NCI-H2196 (cell line): ENCODE measurements around the gene P3H2.
"Not testable (repeated sequence)": the region's sequence is repeated elsewhere in the genome, so short reads cannot be mapped to it uniquely, and the experiment has no call there.

ENCODE experiments used
- DNase-seq: peaks from one replicate; lab custom pipeline; 2025; ENCODE audit not compliant: unreplicated experiment; lab: John Stamatoyannopoulos, UW

The P3H2 gene

GRCh38 chr3:189988322-189988721, 132.4 kb downstream of the P3H2 start:
- no peak for DNase-seq

- DNase-seq = no peak
These were observed 134.7 kb downstream of the P3H2 start for GRCh38 chr3:189985948-189986347.

GRCh38 chr3:189983612-189984011, 137.1 kb downstream of the P3H2 start:
- DNase-seq = no peak

GRCh38 chr3:189982321-189982945, 138.3 kb downstream of the P3H2 start:
- DNase-seq = no peak

DNA sequence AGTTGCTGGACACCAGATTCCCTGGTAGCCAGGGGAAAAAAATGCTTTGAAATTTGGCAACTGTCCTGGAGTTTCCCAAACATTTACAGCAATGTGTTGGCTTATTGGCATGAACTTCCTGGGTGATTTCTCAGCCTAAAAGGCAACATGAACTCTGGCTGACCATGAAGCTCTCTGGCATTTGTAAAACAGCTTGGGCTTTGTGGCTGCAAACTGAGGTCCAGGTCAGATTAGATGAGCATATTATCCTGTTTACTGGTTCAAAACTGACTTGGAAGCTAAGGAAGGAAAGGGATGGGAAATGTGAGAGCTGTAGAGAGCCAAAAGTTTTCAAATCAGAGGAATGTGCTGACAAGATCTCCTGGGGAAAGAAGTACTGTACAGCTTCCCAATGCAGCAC, 139.0 kb downstream of the P3H2 start:
- no peak for DNase-seq

GRCh38 chr3:189978753-189979152, 141.9 kb downstream of the P3H2 start:
- no peak for DNase-seq

GRCh38 chr3:189977174-189977573, 143.5 kb downstream of the P3H2 start:
- no peak for DNase-seq

GRCh38 chr3:189975391-189975990, 145.2 kb downstream of the P3H2 start:
- DNase-seq = no peak

GRCh38 chr3:189974359-189974758, 146.3 kb downstream of the P3H2 start:
- no peak for DNase-seq

DNA sequence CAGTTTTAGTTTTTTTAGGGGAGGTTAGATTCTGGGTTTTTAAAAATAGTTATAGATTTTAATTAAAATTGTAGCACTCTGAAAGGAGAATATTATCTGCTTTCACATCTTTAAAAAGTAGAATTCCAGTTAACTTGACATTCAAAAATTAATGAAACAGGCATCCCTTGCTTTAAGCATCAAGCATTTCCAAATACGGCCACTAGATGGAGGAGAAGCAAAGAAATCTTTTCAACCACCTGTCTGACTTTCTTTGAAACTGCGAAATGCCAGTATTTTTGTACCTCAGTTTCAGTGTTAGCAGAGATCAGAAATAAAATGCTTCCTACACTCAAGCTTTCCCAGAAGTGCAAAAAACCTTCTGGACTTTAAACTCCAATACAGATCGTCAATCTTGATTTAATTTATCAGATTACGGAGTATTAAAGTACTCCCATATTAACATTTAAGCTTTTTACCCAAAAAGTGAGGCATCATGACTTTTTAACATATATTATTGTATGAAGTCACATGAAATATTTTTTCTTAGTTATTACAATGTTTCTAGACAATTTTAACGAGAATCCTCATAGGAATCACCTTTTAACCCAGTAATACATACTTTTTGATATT, 153.3 kb downstream of the P3H2 start:
- DNase-seq = peak; percentile 82

DNA sequence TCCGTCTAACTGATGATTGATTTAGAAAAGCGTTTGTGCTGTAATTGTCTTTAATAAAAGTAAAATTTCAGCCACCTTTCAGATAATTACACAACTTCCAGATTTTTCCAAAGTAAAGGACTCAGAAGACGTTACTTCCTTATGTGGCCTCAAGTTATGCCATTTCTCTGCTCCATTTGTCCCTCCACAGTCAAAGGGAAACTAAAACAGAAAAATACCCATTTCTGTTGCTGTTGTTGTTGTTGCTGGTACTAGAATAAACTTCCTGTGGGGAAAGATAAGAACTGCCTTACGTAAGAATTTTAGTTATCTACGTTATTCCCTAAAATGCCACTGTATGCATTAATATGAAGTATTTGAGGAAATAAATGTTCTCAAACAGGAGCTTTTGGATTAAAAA, 153.9 kb downstream of the P3H2 start:
- no peak for DNase-seq

DNA sequence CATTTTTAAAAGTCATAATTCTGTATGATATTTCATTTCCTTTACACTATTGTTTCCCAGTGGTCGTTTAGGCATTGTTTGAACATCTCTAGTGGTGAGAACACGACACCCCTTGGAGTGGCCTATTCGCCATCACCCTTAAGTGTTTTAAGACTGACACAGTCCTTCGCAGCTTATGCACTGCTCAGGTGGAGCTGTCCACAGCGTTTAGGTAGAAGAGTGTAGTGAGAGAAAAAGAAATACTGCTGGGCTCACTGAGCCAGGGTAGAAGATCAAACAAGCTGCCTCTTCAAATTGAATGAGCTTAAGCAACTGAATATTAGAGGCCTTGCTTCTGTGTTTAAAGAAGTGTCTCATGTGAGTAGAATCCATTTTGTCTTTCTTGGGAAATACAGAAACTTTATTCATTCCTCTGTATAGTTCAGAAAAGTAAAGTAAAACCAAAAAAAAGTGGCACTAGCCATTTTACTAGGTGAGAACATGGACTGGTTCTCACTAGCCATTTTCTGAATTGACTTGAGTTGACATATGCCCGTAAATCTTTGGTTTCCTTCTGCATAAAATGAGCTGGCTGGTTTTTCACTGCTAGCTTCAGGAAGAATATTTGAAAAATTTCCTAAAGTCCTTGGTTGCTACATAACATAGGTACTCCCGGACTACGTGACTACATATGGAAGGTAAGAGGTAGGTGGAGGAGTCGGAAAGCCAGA, 155.9 kb downstream of the P3H2 start:
- DNase-seq = no peak

DNA sequence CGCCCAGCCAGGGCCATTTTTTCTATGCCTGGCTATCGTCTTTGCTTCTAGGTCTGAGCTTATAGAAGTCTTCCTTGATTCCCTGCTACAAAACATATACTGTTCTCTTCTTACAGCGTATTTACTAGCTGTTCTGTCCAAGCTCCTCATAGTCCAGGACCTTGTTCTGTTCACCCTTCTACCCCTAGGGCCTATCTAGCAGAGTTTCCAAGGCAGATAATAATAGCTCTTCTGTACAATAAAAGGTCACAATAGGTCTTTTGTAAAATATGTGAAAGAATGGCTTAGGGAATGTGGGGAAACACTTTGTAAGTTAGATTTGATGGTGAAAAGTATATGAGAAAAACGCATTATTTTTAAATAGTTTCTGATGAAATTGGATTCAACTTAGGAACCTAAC, 158.2 kb downstream of the P3H2 start:
- DNase-seq = no peak

DNA sequence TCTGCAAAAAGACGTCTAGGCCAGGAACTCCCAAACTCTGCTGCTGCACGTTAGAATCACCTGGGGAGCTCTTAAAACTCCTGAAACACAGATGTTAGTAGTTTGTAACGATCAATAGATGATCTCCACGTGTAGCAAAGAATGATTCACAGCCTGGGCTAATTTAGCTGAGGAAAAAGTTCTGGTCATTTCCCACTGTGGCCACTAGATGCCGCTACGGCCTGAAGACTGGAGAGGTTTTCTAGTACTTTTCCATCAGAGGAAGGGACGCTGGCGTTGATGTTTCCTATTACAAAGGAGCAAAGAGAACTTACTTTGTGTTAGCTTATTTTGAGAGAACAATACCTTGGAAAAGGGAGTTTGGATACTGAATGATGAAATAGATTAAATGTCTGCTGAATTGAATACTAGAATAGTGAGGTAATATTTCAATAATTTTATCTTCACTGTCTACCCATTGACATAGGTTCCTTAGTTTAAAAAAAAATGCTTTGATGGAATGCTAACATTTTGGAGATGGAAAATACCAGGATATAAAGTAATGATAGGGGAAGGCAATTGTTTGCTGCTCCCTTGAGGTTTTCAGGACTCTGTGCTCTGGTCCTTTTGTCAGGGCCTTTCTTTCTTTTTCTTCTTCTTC, 159.1 kb downstream of the P3H2 start:
- DNase-seq = peak; percentile 93

DNA sequence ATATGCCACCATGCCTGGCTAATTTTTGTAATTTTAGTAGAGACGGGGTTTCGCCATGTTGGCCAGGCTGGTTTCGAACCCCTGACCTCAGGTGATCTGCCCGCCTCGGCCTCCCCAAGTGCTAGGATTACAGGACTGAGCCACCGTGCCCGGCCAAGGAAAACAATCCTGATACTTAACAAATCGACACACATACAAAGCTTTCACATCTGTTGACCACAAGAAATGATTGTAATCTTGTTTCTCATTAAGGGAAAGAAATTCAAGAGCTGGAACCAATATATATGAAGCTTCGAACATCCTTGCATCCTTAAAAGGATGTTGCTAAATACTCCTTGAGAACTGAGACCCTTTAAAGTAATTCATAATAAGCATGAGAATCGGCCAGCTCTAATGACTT, 159.6 kb downstream of the P3H2 start:
- not testable (repeated sequence) for DNase-seq

- DNase-seq = peak; percentile 61
These were observed 165.7 kb downstream of the P3H2 start for GRCh38 chr3:189954733-189955665.

DNA sequence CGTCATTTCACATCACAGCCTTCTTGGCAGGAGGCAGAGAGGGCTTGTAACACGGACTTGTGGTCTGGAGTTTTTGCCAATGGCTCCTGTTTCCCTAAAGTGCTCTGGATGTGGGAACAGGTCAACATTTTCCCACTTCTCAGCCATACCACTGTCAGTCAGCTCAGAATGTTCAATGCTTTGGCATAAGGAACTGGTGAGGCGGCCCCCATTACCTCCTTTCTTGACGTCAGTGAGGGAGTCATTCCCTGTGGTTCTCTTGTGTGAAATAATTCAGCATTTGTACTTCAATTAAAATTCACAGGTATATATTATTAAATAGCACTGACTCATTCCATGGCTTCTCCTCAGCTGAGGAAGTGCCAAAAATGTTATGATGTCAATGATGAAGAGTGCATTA, 167.1 kb downstream of the P3H2 start:
- DNase-seq = no peak

GRCh38 chr3:189952272-189952671, 168.4 kb downstream of the P3H2 start:
- no peak for DNase-seq

DNA sequence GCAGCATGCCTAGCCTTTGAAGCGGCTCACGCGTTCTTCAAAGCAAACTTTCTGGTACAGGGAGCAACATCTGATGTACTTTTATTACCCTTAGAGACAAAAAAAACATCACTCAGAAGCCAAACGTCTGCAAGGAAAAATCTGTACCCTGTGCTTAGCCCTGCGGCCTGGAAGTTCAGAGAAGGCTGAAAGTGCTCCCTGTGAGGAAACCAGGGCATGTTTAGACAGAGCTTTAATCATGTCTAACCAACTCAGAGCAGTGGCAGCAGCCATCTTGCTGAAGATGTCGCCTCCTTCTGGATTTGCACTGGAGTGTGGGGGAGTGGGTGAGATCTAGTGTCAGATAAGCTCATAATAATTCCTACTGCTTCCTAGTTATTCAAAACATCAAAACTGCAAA, 170.4 kb downstream of the P3H2 start:
- DNase-seq = no peak

- no peak for DNase-seq
These were observed 171.1 kb downstream of the P3H2 start for GRCh38 chr3:189949580-189949979.

- DNase-seq = no peak
These were observed 172.0 kb downstream of the P3H2 start for GRCh38 chr3:189948724-189949045.
